M059J (cell line): ENCODE data around the gene PCP4L1. TPM values are rescaled to one million over a fixed set of nuclear protein-coding genes. Genes with fewer than 3 reads are reported as not detected.
"Not testable (repeated sequence)": the region's sequence is repeated elsewhere in the genome, so short reads cannot be mapped to it uniquely, and the experiment has no call there.

Experiments used
- DNase-seq: peaks from one replicate; pipeline ENCODE4 v3.0.0-alpha.2; 2012; ENCODE audit warnings: low read depth
- total RNA-seq: library from RNA; depleted of rRNA; stranded (reverse); fragments of >200 nt; shearing (Covaris generic); gene quantifications from 2 replicates; pipeline ENCODE4 v1.2.3, GENCODE V29; 2014; rRNA removed

The PCP4L1 gene
- total RNA-seq = not detected in 2 replicates

- DNase-seq = peak; percentile 37
Measured at GRCh38 chr1:161258439-161259344, at the start of gene PCP4L1. PCP4L1 (plus strand) TSS chr1:161258745; CDS start chr1:161258975, 230 bp downstream.

- DNase-seq = peak; percentile 78
Measured at GRCh38 chr1:161209790-161210409, 48.6 kb upstream of the PCP4L1 start.

- no peak for DNase-seq
Measured at GRCh38 chr1:161214369-161214768, 44.2 kb upstream of the PCP4L1 start.

GRCh38 chr1:161215076-161215475 lies 43.5 kb upstream of the PCP4L1 start, which contains the start of gene FCER1G:
FCER1G (plus strand) TSS chr1:161215295; CDS start chr1:161215322, 27 bp downstream.
- no peak for DNase-seq

- DNase-seq = peak; percentile 78
Measured at GRCh38 chr1:161216945-161217712, 41.4 kb upstream of the PCP4L1 start.

- DNase-seq = no peak
Measured at GRCh38 chr1:161217831-161218230, 40.7 kb upstream of the PCP4L1 start.

- no peak for DNase-seq
Measured at GRCh38 chr1:161218301-161219077, 40.1 kb upstream of the PCP4L1 start.

GRCh38 chr1:161219078-161219892 lies 39.3 kb upstream of the PCP4L1 start:
- no peak for DNase-seq

- DNase-seq = no peak
Measured at GRCh38 chr1:161220002-161220401, 38.5 kb upstream of the PCP4L1 start.

- no peak for DNase-seq
Measured at GRCh38 chr1:161222175-161223019, 36.1 kb upstream of the PCP4L1 start.

- DNase-seq = no peak
Measured at GRCh38 chr1:161223805-161224694, 34.5 kb upstream of the PCP4L1 start.

GRCh38 chr1:161224695-161225087 lies 33.9 kb upstream of the PCP4L1 start:
- not testable (repeated sequence) for DNase-seq

GRCh38 chr1:161225178-161225533 lies 33.4 kb upstream of the PCP4L1 start:
- DNase-seq = no peak

GRCh38 chr1:161225534-161226319 lies 32.8 kb upstream of the PCP4L1 start, which contains the start of gene TOMM40L:
TOMM40L (plus strand) TSS chr1:161226060; CDS start chr1:161226490, 430 bp downstream.
- peak; percentile 99 for DNase-seq

GRCh38 chr1:161226320-161226711 lies 32.2 kb upstream of the PCP4L1 start:
- DNase-seq = no peak

GRCh38 chr1:161226759-161227158 lies 31.8 kb upstream of the PCP4L1 start:
- no peak for DNase-seq

- DNase-seq = peak; percentile 75
Measured at GRCh38 chr1:161227196-161227871, 31.2 kb upstream of the PCP4L1 start.
